Activated naive CD8-positive, alpha-beta T cell treated with anti-CD3 and anti-CD28 coated beads, Interleukin-2, amount 50 U/mL, for 16 hours (primary cell): ENCODE data around the gene LRRC37A2.
"Not testable (repeated sequence)": the region's sequence is repeated elsewhere in the genome, so short reads cannot be mapped to it uniquely, and the experiment has no call there.

Experiments used
- DNase-seq: peaks from one replicate; pipeline ENCODE4 v3.0.0-alpha.2; 2020; ENCODE audit warnings: low read depth, low spot score

The LRRC37A2 gene

GRCh38 chr17:46598344-46598931 lies 86.2 kb downstream of the LRRC37A2 start:
- not testable (repeated sequence) for DNase-seq

GRCh38 chr17:46600767-46601166 lies 88.5 kb downstream of the LRRC37A2 start:
- not testable (repeated sequence) for DNase-seq

GRCh38 chr17:46603125-46603524 lies 90.9 kb downstream of the LRRC37A2 start:
- not testable (repeated sequence) for DNase-seq
